PC-9 (cell line): ENCODE measurements around the gene NCKAP1. TPM values are rescaled to one million over a fixed set of nuclear protein-coding genes. Genes with fewer than 3 reads are reported as not detected.

ENCODE experiments used
- BruUV-seq: library from RNA; stranded (reverse); fragments of 400-500 nt; replicated peaks from 2 replicates; lab custom pipeline; 2021; lab: Mats Ljungman, UMichigan
- CTCF ChIA-PET: fragments of 300-600 bp; sonication (Branson Sonifier 250); formaldehyde crosslinking; loops from one replicate; lab custom pipeline; 2022; ENCODE audit warnings: antibody characterized with exemption; lab: Charles Lee
- POLR2A ChIA-PET: fragments of 300-600 bp; sonication (Branson Sonifier 250); formaldehyde crosslinking; loops from one replicate; lab custom pipeline; 2022; ENCODE audit warnings: antibody characterized with exemption; ENCODE audit not compliant: unreplicated experiment; lab: Charles Lee
- DNase-seq, 2 experiments: peaks; one replicate each; pipeline versions ENCODE4 v3.0.0 to v3.0.0-alpha.2; 2015 to 2022; ENCODE audit warnings: mixed read lengths in 1 of 2
- H2AFZ ChIP-seq: fragments of 200-600 bp; sonication (generic); 2 replicates; pipeline ENCODE4 v1.8.1; 2017; ENCODE audit warnings: antibody characterized with exemption
- H3F3A ChIP-seq: fragments of 200-600 bp; sonication (generic); 2 replicates; pipeline ENCODE4 v1.8.1; 2017; ENCODE audit warnings: antibody characterized with exemption, mild to moderate bottlenecking, low read depth; ENCODE audit not compliant: insufficient read depth
- H3K27ac ChIP-seq: fragments of 200-600 bp; sonication (generic); 2 replicates; pipeline ENCODE4 v1.6.1; 2016; ENCODE audit warnings: mixed run types
- H3K27me3 ChIP-seq: fragments of 200-600 bp; sonication (generic); 2 replicates; pipeline ENCODE4 v1.6.1; 2016; ENCODE audit warnings: low read depth, mixed run types; ENCODE audit not compliant: insufficient read depth
- H3K36me3 ChIP-seq: fragments of 200-600 bp; sonication (generic); 2 replicates; pipeline ENCODE4 v1.6.1; 2016; ENCODE audit warnings: low read depth, mixed run types
- H3K4me1 ChIP-seq: fragments of 200-600 bp; sonication (generic); replicated peaks from 2 replicates; pipeline ENCODE4 v1.6.1; 2016; ENCODE audit warnings: mixed run types; ENCODE audit not compliant: insufficient read depth
- H3K4me2 ChIP-seq: fragments of 200-600 bp; sonication (generic); 2 replicates; pipeline ENCODE4 v1.6.1; 2017; ENCODE audit warnings: mixed run types
- H3K4me3 ChIP-seq: fragments of 200-600 bp; sonication (generic); 2 replicates; pipeline ENCODE4 v1.6.1; 2016; ENCODE audit warnings: mixed run types
- H3K79me2 ChIP-seq: fragments of 200-600 bp; sonication (generic); 2 replicates; pipeline ENCODE4 v1.6.1; 2017; ENCODE audit warnings: low read depth, mixed run types
- H3K9me2 ChIP-seq: fragments of 200-600 bp; sonication (generic); 2 replicates; pipeline ENCODE4 v1.8.1; 2017; ENCODE audit warnings: mild to moderate bottlenecking; ENCODE audit not compliant: insufficient read depth
- H3K9me3 ChIP-seq: fragments of 200-600 bp; sonication (generic); 2 replicates; pipeline ENCODE4 v1.8.1; 2016; ENCODE audit warnings: low read depth; ENCODE audit not compliant: insufficient read depth
- H4K20me1 ChIP-seq: fragments of 200-600 bp; sonication (generic); 2 replicates; pipeline ENCODE4 v1.8.1; 2017; ENCODE audit not compliant: insufficient read depth
- EZH2 ChIP-seq: fragments of 200-600 bp; sonication (generic); IDR thresholded peaks from 2 replicates; pipeline ENCODE4 v1.8.0; 2017; ENCODE audit warnings: antibody characterized with exemption, low read depth
- intact Hi-C: fragments of 100-400 bp; cut with micrococcal nuclease; formaldehyde crosslinking; loops from one replicate; pipeline ENCODE4 v1.10.0; 2022; ENCODE audit not compliant: unreplicated experiment
- total RNA-seq: library from RNA; stranded (reverse); gene quantifications from 2 replicates; pipeline ENCODE4 v1.2.3, GENCODE V29; 2021
- TF ChIP-seq, protein P1 (sequence below): fragments of 200-600 bp; sonication (generic); conservative IDR thresholded peaks from 2 replicates; pipeline ENCODE4 v1.6.1; 2017; ENCODE audit warnings: mixed run types, antibody characterized with exemption, mild to moderate bottlenecking, moderate library complexity

NCKAP1 gene
- total RNA-seq, 1 experiment from 2014 or later, result 308 TPM

DNA sequence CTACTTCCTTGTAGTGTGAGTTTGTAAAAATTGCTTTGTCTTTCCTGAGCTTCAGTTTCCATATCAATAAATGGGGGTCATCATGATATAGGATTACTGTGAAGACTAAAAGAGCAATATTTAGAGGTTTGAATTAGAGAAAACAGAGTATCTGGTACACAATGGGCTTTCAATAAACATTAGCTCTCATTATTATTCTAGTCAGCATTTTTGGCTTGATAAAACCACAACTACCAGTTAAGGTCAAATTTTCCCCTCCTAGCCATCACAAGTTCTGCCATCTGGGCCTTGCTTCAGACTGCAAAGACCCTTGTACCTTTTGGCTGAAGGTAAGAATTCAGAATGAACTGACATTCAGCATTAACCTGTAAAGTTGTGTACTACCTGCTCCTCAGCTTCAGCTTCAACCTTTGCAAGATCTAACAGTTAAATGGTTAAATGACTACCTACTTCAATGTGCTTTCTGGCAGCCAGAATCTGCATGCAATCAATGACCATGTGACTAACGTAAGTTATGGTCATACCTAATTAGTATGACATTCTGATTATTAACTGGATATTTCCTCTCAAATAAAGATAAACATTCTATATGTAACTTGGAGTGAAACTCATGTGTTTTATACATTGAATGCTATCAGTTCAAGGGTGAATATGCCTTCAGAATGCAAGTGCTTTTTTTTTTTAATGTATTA, 119.2 kb downstream of the NCKAP1 start:
- ChIA-PET CTCF (interaction anchor here (0.7 kb wide), 1 partner anchor 133 kb away, joined by 3 read pairs; no protein-coding TSS in a partner anchor), POLR2A (no interaction called here)
- Histone ChIP-seq H3K27me3 (no peaks in the 10 kb centered on the region), H3K9me2 (no peaks in the 10 kb centered on the region), H3K4me2 (no peak overlapping the region), H3K36me3 (peaks cover 42% of the 10 kb centered on the region), H3K4me1 (peaks cover 20% of the 10 kb centered on the region), H3K79me2 (no peaks in the 10 kb centered on the region), H2AFZ (no peak overlapping the region), H3K9me3 (no peaks in the 10 kb centered on the region), H3K27ac (no peak overlapping the region), H3K4me3 (no peak overlapping the region), H3F3A (peaks cover 51% of the 10 kb centered on the region), H4K20me1 (peaks cover 6% of the 10 kb centered on the region)
- BruUV-seq, result no TSS peak
- intact Hi-C loops, result loop anchor here (10.0 kb wide), 1 partner anchor 206 kb away; the partner anchor contains the start of gene NUP35
- DNase-seq, result no peak
- no peak for TF ChIP-seq EZH2
- TF ChIP-seq, protein P1, sequence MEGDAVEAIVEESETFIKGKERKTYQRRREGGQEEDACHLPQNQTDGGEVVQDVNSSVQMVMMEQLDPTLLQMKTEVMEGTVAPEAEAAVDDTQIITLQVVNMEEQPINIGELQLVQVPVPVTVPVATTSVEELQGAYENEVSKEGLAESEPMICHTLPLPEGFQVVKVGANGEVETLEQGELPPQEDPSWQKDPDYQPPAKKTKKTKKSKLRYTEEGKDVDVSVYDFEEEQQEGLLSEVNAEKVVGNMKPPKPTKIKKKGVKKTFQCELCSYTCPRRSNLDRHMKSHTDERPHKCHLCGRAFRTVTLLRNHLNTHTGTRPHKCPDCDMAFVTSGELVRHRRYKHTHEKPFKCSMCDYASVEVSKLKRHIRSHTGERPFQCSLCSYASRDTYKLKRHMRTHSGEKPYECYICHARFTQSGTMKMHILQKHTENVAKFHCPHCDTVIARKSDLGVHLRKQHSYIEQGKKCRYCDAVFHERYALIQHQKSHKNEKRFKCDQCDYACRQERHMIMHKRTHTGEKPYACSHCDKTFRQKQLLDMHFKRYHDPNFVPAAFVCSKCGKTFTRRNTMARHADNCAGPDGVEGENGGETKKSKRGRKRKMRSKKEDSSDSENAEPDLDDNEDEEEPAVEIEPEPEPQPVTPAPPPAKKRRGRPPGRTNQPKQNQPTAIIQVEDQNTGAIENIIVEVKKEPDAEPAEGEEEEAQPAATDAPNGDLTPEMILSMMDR, result no peak

DNA sequence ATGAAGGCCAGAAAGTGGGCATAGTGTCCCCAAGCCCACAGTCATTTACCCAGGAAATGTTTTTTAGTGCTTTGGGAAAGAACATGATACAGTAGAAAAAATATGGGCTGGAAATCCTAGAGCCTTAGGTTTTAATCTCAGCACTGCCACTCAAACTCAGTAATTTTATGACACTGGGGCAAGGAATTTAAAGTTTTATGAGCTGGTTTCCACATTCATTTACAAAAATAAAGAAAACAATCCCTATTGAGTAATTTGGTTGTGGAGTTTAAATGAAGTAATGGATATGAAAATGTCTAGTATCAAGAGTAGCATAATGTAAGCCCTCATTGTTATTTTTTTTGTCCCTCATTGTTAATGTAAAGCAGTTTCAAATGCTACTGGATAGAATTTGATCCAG, 120.3 kb downstream of the NCKAP1 start:
- H2AFZ ChIP-seq, result no peak overlapping the region
- intact Hi-C loops, result loop anchor here (10.0 kb wide), 1 partner anchor 207 kb away; the partner anchor contains the start of gene NUP35
- H3K4me1 ChIP-seq, result peaks cover 20% of the 10 kb centered on the region
- BruUV-seq, result no TSS peak
- H3K27ac ChIP-seq, result no peak overlapping the region
- no peaks in the 10 kb centered on the region for H3K27me3 ChIP-seq
- POLR2A ChIA-PET, result no interaction called here
- H4K20me1 ChIP-seq, result peaks cover 3% of the 10 kb centered on the region; the same call in 1 of the 2 replicates
- no peaks in the 10 kb centered on the region for H3K79me2 ChIP-seq
- H3K4me3 ChIP-seq, result no peak overlapping the region
- CTCF ChIA-PET, result no interaction called here
- DNase-seq, result no peak
- no peak overlapping the region for H3K4me2 ChIP-seq
- H3F3A ChIP-seq, result peaks cover 41% of the 10 kb centered on the region
- H3K36me3 ChIP-seq, result peaks cover 37% of the 10 kb centered on the region
- no peaks in the 10 kb centered on the region for H3K9me2 ChIP-seq
- H3K9me3 ChIP-seq, result no peaks in the 10 kb centered on the region
- no peak for TF ChIP-seq EZH2
- TF ChIP-seq, protein P1, result no peak

DNA sequence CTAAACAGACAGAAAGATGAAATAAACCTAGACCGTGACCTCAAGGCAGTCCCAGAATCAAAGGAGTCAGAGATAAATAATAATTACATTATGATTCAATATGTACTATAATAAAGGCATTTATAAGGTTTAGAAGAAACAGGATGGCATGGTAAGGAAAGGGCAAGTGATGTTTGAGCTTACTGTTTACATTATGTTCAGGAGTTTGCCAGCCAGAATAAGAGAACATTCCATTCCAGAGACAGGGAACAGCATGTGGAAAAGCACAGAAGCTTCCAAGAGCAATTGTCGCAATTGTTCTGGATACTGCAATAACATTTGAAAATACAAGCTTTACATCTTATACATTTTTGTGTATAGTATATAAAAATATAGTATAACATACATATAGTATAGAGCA, 121.8 kb downstream of the NCKAP1 start:
- Histone ChIP-seq H3K4me3 (no peak overlapping the region), H4K20me1 (peaks cover 3% of the 10 kb centered on the region; the same call in 1 of the 2 replicates), H3K9me2 (0 out of 2 replicates have a peak, but pooled peaks cover 4% of the 10 kb centered on the region), H2AFZ (no peak overlapping the region), H3K9me3 (no peaks in the 10 kb centered on the region), H3F3A (peaks cover 33% of the 10 kb centered on the region), H3K27ac (peak overlapping the region; percentile 33), H3K27me3 (no peaks in the 10 kb centered on the region), H3K36me3 (peaks cover 34% of the 10 kb centered on the region), H3K4me1 (peaks cover 20% of the 10 kb centered on the region), H3K4me2 (peak overlapping the region; percentile 8), H3K79me2 (no peaks in the 10 kb centered on the region)
- ChIA-PET CTCF (interaction anchor here (0.7 kb wide), 1 partner anchor 49 kb away, joined by 13 read pairs; no protein-coding TSS in a partner anchor), POLR2A (no interaction called here)
- no peak for TF ChIP-seq EZH2
- TF ChIP-seq, protein P1, result no peak
- intact Hi-C loops, result loop anchor here (10.0 kb wide), 1 partner anchor 208 kb away; the partner anchor contains the start of gene NUP35
- BruUV-seq, result no TSS peak
- no peak for DNase-seq
